SKM-1 (cell line): ENCODE data around the gene EIF5.

Experiments used
- DNase-seq: peaks from one replicate; lab custom pipeline; 2025; ENCODE audit not compliant: unreplicated experiment; lab: John Stamatoyannopoulos, UW

EIF5 gene

GRCh38 chr14:103392106-103392505, 58.1 kb downstream of the EIF5 start:
- no peak for DNase-seq

GRCh38 chr14:103392572-103392971, 58.5 kb downstream of the EIF5 start:
- no peak for DNase-seq

GRCh38 chr14:103393070-103393469, 59.0 kb downstream of the EIF5 start:
- DNase-seq = no peak

GRCh38 chr14:103393676-103394626, 59.9 kb downstream of the EIF5 start:
- no peak for DNase-seq
